ENCODE data around the gene F2R. TPM values are rescaled to one million over a fixed set of nuclear protein-coding genes. Genes with fewer than 3 reads are reported as not detected.

The F2R gene
- total and polyA plus RNA-seq, 2 of the 13 experiments (the other 11 are each of a cell fraction or from before 2014, with no cell fraction given): 8.3 to 12.3 TPM

- TF ChIP-seq ZNF563 (CRISPR knock-in tag; IDR thresholded peaks at IDR 0.05) (peak; percentile 73; the same call in 1 of the 2 replicates), CBX1 (IDR thresholded peaks at IDR 0.05; ENCODE audit: low read depth) (no peak), MEF2D (CRISPR knock-in tag; IDR thresholded peaks at IDR 0.05) (no peak)
These were observed at the start of gene F2R (continued) for GRCh38 chr5:76715736-76716455.

- Histone ChIP-seq H4K20me1 (ENCODE audit: insufficient read depth, low read length) (no peaks in the 10 kb centered on the region), H3K9ac (ENCODE audit: insufficient read depth, low read depth, low read length) (no peak overlapping the region), H3K27me3 (ENCODE audit: control insufficient read depth in 1 of 2, insufficient read depth in 2 of 2, low read length in 2 of 2) (no peaks in the 10 kb centered on the region), H3K36me3 (replicated peaks in 1 of 2; ENCODE audit: control insufficient read depth in 1 of 2, insufficient read depth in 2 of 2, low read length in 2 of 2) (peaks cover 5 to 33% of the 10 kb centered on the region in 2 experiments), H2AFZ (ENCODE audit: low read length) (no peak overlapping the region), H3K4me3 (replicated peaks in 1 of 3; ENCODE audit: insufficient read depth in 1 of 3, low read depth in 2 of 3, low read length in 3 of 3) (no peak overlapping the region), H3K79me2 (ENCODE audit: insufficient read depth, low read length) (no peaks in the 10 kb centered on the region), H3K4me1 (ENCODE audit: insufficient read depth, low read length) (peaks cover 24% of the 10 kb centered on the region), H3K27ac (ENCODE audit: extremely low read length, insufficient read depth, low read length) (no peak overlapping the region), H3K4me2 (ENCODE audit: low read depth, low read length) (no peak overlapping the region), H3K9me3 (ENCODE audit: low read length) (no peaks in the 10 kb centered on the region)
- BruUV-seq (replicated peaks): no TSS peak
- peak; percentile 24 for DNase-seq (ENCODE audit: low spot score)
- WGBS (ENCODE audit: low lambda C conversion rate): 65% methylated on average over 2 of the region's 2 CpGs
- ATAC-seq: peak; percentile 67
- intact Hi-C loops (cut with micrococcal nuclease; ENCODE audit: unreplicated experiment) (no loop called here), in situ Hi-C loops (cut with HindIII; ENCODE audit: extremely low pct_ligation_motif_present, low pct_unique_long_range_greater_than_20kb) (no loop called here)
- peak; percentile 54; the same call in 1 of the 2 replicates for TF ChIP-seq HOMEZ (CRISPR knock-in tag; IDR thresholded peaks at IDR 0.05; ENCODE audit: low read depth)
- peak; percentile 53 for TF ChIP-seq ZMYM4 (CRISPR knock-in tag; IDR thresholded peaks at IDR 0.05)
- 0 out of 2 replicates have a peak, but pooled peaks have one; percentile 30 for TF ChIP-seq POGZ (CRISPR knock-in tag; IDR thresholded peaks at IDR 0.05)
- TF ChIP-seq ZNF281 (CRISPR knock-in tag; IDR thresholded peaks at IDR 0.05; ENCODE audit: borderline replicate concordance): no peak
- 0 out of 2 replicates have a peak, but pooled peaks have one; percentile 28 for TF ChIP-seq ZNF644 (CRISPR knock-in tag; IDR thresholded peaks at IDR 0.05; ENCODE audit: low read depth)
- no peak for TF ChIP-seq ZNF280D (CRISPR knock-in tag; IDR thresholded peaks at IDR 0.05)
- TF ChIP-seq RXRB (CRISPR knock-in tag; IDR thresholded peaks at IDR 0.05; ENCODE audit: borderline replicate concordance): 0 out of 2 replicates have a peak, but pooled peaks have one; percentile 38
- 0 out of 2 replicates have a peak, but pooled peaks have one; percentile 21 for TF ChIP-seq HNF4A (CRISPR knock-in tag; IDR thresholded peaks at IDR 0.05)
- TF ChIP-seq NFKBIZ (CRISPR knock-in tag; IDR thresholded peaks at IDR 0.05): no peak
- TF ChIP-seq SOX13 (IDR thresholded peaks at IDR 0.05): no peak
- TF ChIP-seq SOX13 (CRISPR knock-in tag; conservative IDR thresholded peaks at IDR 0.05 in 1 of 2, IDR thresholded peaks at IDR 0.05 in 1 of 2): 0 out of 4 replicates have a peak, but pooled peaks of 1 of the 2 experiments have one; percentile 11
- TF ChIP-seq RARA (CRISPR knock-in tag; IDR thresholded peaks at IDR 0.05): peak; percentile 89
- FAIRE-seq: peak; percentile 54
- ChIA-PET POLR2A (no interaction called here), CTCF (ENCODE audit: low intra/inter-chr PET ratio, low total read pairs) (no interaction called here)
These were observed 48.4 kb upstream of the F2R start for GRCh38 chr5:76667495-76667894.
